SU-DHL-6 (cell line): ENCODE data around the gene TMPRSS13.

Source experiments
- CTCF ChIP-seq: fragments of 200-600 bp; sonication (generic); IDR thresholded peaks from one replicate; pipeline ENCODE4 v1.5.1; 2017; ENCODE audit warnings: antibody characterized with exemption, mild to moderate bottlenecking, low read length, moderate library complexity; ENCODE audit not compliant: insufficient read depth, poor library complexity, severe bottlenecking
- EZH2phosphoT487 ChIP-seq: fragments of 200-600 bp; sonication (generic), shearing (Covaris generic); conservative IDR thresholded peaks from 2 replicates; pipeline ENCODE4 v1.6.1; 2018; ENCODE audit warnings: mild to moderate bottlenecking, antibody characterized with exemption, low read length, moderate library complexity, mixed read lengths

- TF ChIP-seq CTCF = no peak
- no peak for TF ChIP-seq EZH2phosphoT487
Measured at GRCh38 chr11:117917591-117918151, 11.5 kb downstream of the TMPRSS13 start.
